HepG2 (cell line): ENCODE results near the gene SLC12A9. TPM values are rescaled to one million over a fixed set of nuclear protein-coding genes. Genes with fewer than 3 reads are reported as not detected.

ENCODE experiments used
- ATAC-seq: fragments of 200-7000 bp; cut with Tn5 transposase; 3 replicates; pipeline ENCODE4 v1.9.1; 2020; ENCODE audit warnings: mild to moderate bottlenecking, moderate library complexity
- BruUV-seq: library from RNA; stranded (reverse); fragments of 400-500 nt; replicated peaks from 2 replicates; lab custom pipeline; 2021; lab: Mats Ljungman, UMichigan
- CTCF ChIA-PET: fragments of 300-600 bp; formaldehyde crosslinking; extraction: SDS; loops from one replicate; lab custom pipeline; 2021; ENCODE audit warnings: low total read pairs, inconsistent platforms, low intra/inter-chr PET ratio; lab: Yijun Ruan, JAX
- POLR2A ChIA-PET: fragments of 350-600 bp; sonication (Branson Sonifier 250); formaldehyde crosslinking; loops from one replicate; lab custom pipeline; 2020; ENCODE audit warnings: antibody characterized with exemption, inconsistent platforms; lab: Yijun Ruan, JAX
- DNase-seq: peaks from one replicate; pipeline ENCODE4 v3.0.0-alpha.2; 2015; ENCODE audit warnings: low spot score
- FAIRE-seq: peaks from 3 replicates; lab custom pipeline; 2011; peaks lifted over from hg19 to GRCh38; lab: Jason Lieb, UNC
- H2AFZ ChIP-seq: one replicate; pipeline ENCODE4 v1.6.1; 2011; ENCODE audit warnings: low read length, inconsistent platforms
- H3K27ac ChIP-seq: fragments of 300-600 bp; 3 replicates; pipeline ENCODE4 v1.8.0; 2011; ENCODE audit warnings: mixed run types, mild to moderate bottlenecking, mixed read lengths, low read length, inconsistent platforms; ENCODE audit not compliant: insufficient read depth; ENCODE audit errors: extremely low read length
- H3K27me3 ChIP-seq, 2 experiments: fragments of 200-600 bp in 1 of 2; 2 replicates in 1 of 2; 3 replicates in 1 of 2; pipeline versions ENCODE4 v1.6.0 to v1.8.0; 2011; ENCODE audit warnings: low read length in 2 of 2, mild to moderate bottlenecking in 2 of 2, moderate library complexity in 2 of 2, inconsistent platforms in 1 of 2; ENCODE audit not compliant: insufficient read depth in 2 of 2, control insufficient read depth in 1 of 2
- H3K36me3 ChIP-seq, 2 experiments: fragments of 200-600 bp in 1 of 2; replicated peaks in 1 of 2; 2 replicates in 1 of 2; 3 replicates in 1 of 2; pipeline versions ENCODE4 v1.5.1 to v1.8.0; 2011; ENCODE audit warnings: low read length in 2 of 2, inconsistent platforms in 1 of 2; ENCODE audit not compliant: insufficient read depth in 2 of 2, control insufficient read depth in 1 of 2
- H3K4me1 ChIP-seq: 2 replicates; pipeline ENCODE4 v1.5.1; 2012; ENCODE audit warnings: low read length, inconsistent platforms; ENCODE audit not compliant: insufficient read depth
- H3K4me2 ChIP-seq: 2 replicates; pipeline ENCODE4 v1.6.0; 2011; ENCODE audit warnings: low read depth, low read length, inconsistent platforms
- H3K4me3 ChIP-seq, 3 experiments: fragments of 200-600 bp in 1 of 3; sonication (generic), shearing (Covaris generic) in 1 of 3; replicated peaks in 1 of 3; 2 replicates each; pipeline ENCODE4 v1.5.1; 2011 to 2016; ENCODE audit warnings: low read length in 3 of 3, inconsistent platforms in 2 of 3, low read depth in 2 of 3, mild to moderate bottlenecking in 2 of 3, control low read depth in 1 of 3, mixed read lengths in 1 of 3; ENCODE audit not compliant: insufficient read depth in 1 of 3
- H3K79me2 ChIP-seq: one replicate; pipeline ENCODE4 v1.6.1; 2011; ENCODE audit warnings: low read length, inconsistent platforms; ENCODE audit not compliant: insufficient read depth
- H3K9ac ChIP-seq: 2 replicates; pipeline ENCODE4 v1.6.0; 2011; ENCODE audit warnings: mild to moderate bottlenecking, low read depth, low read length, inconsistent platforms; ENCODE audit not compliant: insufficient read depth
- H3K9me3 ChIP-seq: 2 replicates; pipeline ENCODE4 v1.5.1; 2012; ENCODE audit warnings: mild to moderate bottlenecking, low read length
- H4K20me1 ChIP-seq: 2 replicates; pipeline ENCODE4 v1.6.0; 2011; ENCODE audit warnings: inconsistent platforms, mild to moderate bottlenecking, low read length, moderate library complexity; ENCODE audit not compliant: insufficient read depth
- DPF2 ChIP-seq: sonication (generic); formaldehyde crosslinking; IDR thresholded peaks from 2 replicates; pipeline ENCODE4 v1.4.0; 2020; ENCODE audit warnings: mild to moderate bottlenecking, low read depth, missing genetic modification reagents, borderline replicate concordance
- E2F5 ChIP-seq: sonication (generic); formaldehyde crosslinking; conservative IDR thresholded peaks from 2 replicates; pipeline ENCODE4 v1.4.0; 2020; ENCODE audit warnings: missing genetic modification reagents
- GABPB1 ChIP-seq: IDR thresholded peaks from 2 replicates; pipeline ENCODE4 v1.6.1; 2016; ENCODE audit warnings: mild to moderate bottlenecking, missing genetic modification reagents, moderate library complexity, missing compliant biosample characterization
- NCOA2 ChIP-seq: sonication (generic); formaldehyde crosslinking; IDR thresholded peaks from 2 replicates; pipeline ENCODE4 v1.8.0; 2022; ENCODE audit warnings: inconsistent platforms
- RORA ChIP-seq: sonication (generic); formaldehyde crosslinking; IDR thresholded peaks from 2 replicates; pipeline ENCODE4 v1.5.0; 2020; ENCODE audit warnings: mild to moderate bottlenecking, missing genetic modification reagents, moderate library complexity
- SP1 ChIP-seq, 2 experiments: fragments of 450-650 bp in 1 of 2; sonication (generic) in 1 of 2; formaldehyde crosslinking in 1 of 2; IDR thresholded peaks; 2 replicates each; pipeline versions ENCODE4 v1.4.0 to v1.6.1; 2016 to 2020; ENCODE audit warnings: missing genetic modification reagents in 1 of 2
- SP2 ChIP-seq: sonication (generic); formaldehyde crosslinking; IDR thresholded peaks from 2 replicates; pipeline ENCODE4 v1.5.1; 2020; ENCODE audit warnings: mild to moderate bottlenecking, missing genetic modification reagents
- ZMYM4 ChIP-seq: sonication (generic); formaldehyde crosslinking; IDR thresholded peaks from 2 replicates; pipeline ENCODE4 v1.8.1; 2023; ENCODE audit warnings: mild to moderate bottlenecking, missing genetic modification reagents
- ZNF292 ChIP-seq: sonication (generic); formaldehyde crosslinking; IDR thresholded peaks from 2 replicates; pipeline ENCODE4 v1.8.1; 2022; ENCODE audit warnings: mild to moderate bottlenecking, low read depth, missing genetic modification reagents, borderline replicate concordance
- ZNF318 ChIP-seq: sonication (generic); formaldehyde crosslinking; IDR thresholded peaks from 2 replicates; pipeline ENCODE4 v1.4.0; 2020; ENCODE audit warnings: mild to moderate bottlenecking, missing genetic modification reagents
- ZNF383 ChIP-seq: sonication (generic); formaldehyde crosslinking; IDR thresholded peaks from 2 replicates; pipeline ENCODE4 v1.4.0; 2020; ENCODE audit warnings: missing genetic modification reagents, mild to moderate bottlenecking, borderline replicate concordance
- WGBS: methylation state at CpG from one replicate; pipeline ENCODE4 v1.1.6; 2017; ENCODE audit warnings: low lambda C conversion rate; 5-methylcytosine and 5-hydroxymethylcytosine counted together
- in situ Hi-C: cut with HindIII; loops from 2 replicates; pipeline ENCODE4 v1.10.0; 2017; ENCODE audit warnings: low pct_unique_long_range_greater_than_20kb; ENCODE audit not compliant: extremely low pct_ligation_motif_present
- intact Hi-C: fragments of 100-400 bp; cut with micrococcal nuclease; formaldehyde crosslinking; loops from one replicate; pipeline ENCODE4 v1.10.0; 2022; ENCODE audit not compliant: unreplicated experiment
- polyA plus RNA-seq, 8 experiments: library from polyadenylated mRNA; depleted of rRNA in 3 of 8; stranded (reverse) in 7 of 8; unstranded in 1 of 8; fragments of >200 nt; fragmentation: Illumina TruSeq in 4 of 8; extraction: Trizol in 4 of 8; gene quantifications; 2 replicates each; pipeline versions ENCODE4 v1.2.1 to v1.2.3, GENCODE V29; 2011 to 2016; ENCODE audit warnings: low read depth in 4 of 8, missing spikeins in 1 of 8, mixed read lengths in 1 of 8; ENCODE audit not compliant: insufficient read depth in 1 of 8
- total RNA-seq, 5 experiments: library from RNA; depleted of rRNA; stranded (reverse); fragments of >200 nt; fragmentation: Illumina TruSeq; extraction: Trizol; gene quantifications; 2 replicates each; pipeline ENCODE4 v1.2.3, GENCODE V29; 2016; ENCODE audit warnings: low read depth in 1 of 5

SLC12A9 gene
- total and polyA plus RNA-seq, 2 of the 13 experiments (the other 11 are each of a cell fraction or from before 2014, with no cell fraction given) = 8.7 to 16.6 TPM

- TF ChIP-seq DPF2 (no peak), SP1 (IDR thresholded peaks at IDR 0.05) (no peak), SP1 (CRISPR knock-in tag; IDR thresholded peaks at IDR 0.05) (no peak), E2F5 (no peak), NCOA2 (CRISPR knock-in tag) (no peak)
Measured at GRCh38 chr7:100878013-100878412, 25.5 kb downstream of the SLC12A9 start (continued).

- TF ChIP-seq ZNF383 (CRISPR knock-in tag) (no peak), GABPB1 (CRISPR knock-in tag) (no peak), RORA (CRISPR knock-in tag) (no peak), ZNF292 (CRISPR knock-in tag) (no peak), ZMYM4 (CRISPR knock-in tag) (no peak), SP2 (CRISPR knock-in tag) (no peak), ZNF318 (no peak)
- Histone ChIP-seq H2AFZ (no peak overlapping the region), H3K79me2 (peaks cover 55% of the 10 kb centered on the region), H3K4me2 (no peak overlapping the region), H3K36me3 (peaks cover 19 to 59% of the 10 kb centered on the region in 2 experiments), H3K4me1 (peaks cover 50% of the 10 kb centered on the region), H3K4me3 (no peak overlapping the region), H3K9ac (no peak overlapping the region), H3K9me3 (no peaks in the 10 kb centered on the region), H3K27me3 (peaks cover 0 to 2% of the 10 kb centered on the region in 2 experiments; a peak in 1 of 5 replicates), H4K20me1 (peaks cover 23% of the 10 kb centered on the region), H3K27ac (no peak overlapping the region)
- in situ Hi-C loops (loop anchor here (25.0 kb wide), 1 partner anchor 409 kb away; no protein-coding TSS in a partner anchor), intact Hi-C loops (no loop called here)
- WGBS = 95% methylated on average over 6 of the region's 6 CpGs
- POLR2A ChIA-PET = interaction anchor here (2.9 kb wide), 1 partner anchor 11 kb away, joined by 13 read pairs; the partner anchor contains the start of gene UFSP1
- no peak for DNase-seq
- no peak for FAIRE-seq
- BruUV-seq = no TSS peak
- CTCF ChIA-PET = no interaction called here
- no peak for ATAC-seq
Measured at GRCh38 chr7:100878685-100879084, 26.2 kb downstream of the SLC12A9 start.
